ENCODE results near the gene PSMD1.

PSMD1 gene

DNA sequence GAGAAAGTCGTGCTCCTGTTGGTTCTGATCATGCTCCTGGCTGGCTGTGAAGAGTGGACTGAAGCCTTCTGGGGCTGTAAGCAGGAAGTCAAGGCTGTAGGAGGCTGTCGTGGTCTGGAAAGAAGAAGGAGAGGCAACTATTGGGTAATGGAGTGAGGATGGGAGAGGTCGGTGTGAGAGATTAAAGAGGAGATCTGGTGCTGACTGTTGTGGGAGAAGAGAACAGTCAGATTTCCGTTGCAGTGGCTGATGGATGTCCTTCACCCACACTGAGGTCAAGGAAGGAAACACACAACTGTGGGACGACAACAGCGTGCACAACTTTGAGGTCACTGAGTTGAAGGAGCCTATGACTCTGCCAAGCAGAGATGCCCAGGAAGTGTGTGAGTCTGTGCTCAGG is 2.8 kb upstream of the PSMD1 start:
- TF ChIP-seq, protein P1, sequence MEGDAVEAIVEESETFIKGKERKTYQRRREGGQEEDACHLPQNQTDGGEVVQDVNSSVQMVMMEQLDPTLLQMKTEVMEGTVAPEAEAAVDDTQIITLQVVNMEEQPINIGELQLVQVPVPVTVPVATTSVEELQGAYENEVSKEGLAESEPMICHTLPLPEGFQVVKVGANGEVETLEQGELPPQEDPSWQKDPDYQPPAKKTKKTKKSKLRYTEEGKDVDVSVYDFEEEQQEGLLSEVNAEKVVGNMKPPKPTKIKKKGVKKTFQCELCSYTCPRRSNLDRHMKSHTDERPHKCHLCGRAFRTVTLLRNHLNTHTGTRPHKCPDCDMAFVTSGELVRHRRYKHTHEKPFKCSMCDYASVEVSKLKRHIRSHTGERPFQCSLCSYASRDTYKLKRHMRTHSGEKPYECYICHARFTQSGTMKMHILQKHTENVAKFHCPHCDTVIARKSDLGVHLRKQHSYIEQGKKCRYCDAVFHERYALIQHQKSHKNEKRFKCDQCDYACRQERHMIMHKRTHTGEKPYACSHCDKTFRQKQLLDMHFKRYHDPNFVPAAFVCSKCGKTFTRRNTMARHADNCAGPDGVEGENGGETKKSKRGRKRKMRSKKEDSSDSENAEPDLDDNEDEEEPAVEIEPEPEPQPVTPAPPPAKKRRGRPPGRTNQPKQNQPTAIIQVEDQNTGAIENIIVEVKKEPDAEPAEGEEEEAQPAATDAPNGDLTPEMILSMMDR (IDR thresholded peaks at IDR 0.05; ENCODE audit: control insufficient read depth, insufficient read depth, low read depth, low read length, missing control alignments), result no peak
- no peak overlapping the region for H3K4me3 ChIP-seq (ENCODE audit: control insufficient read depth, low read depth, low read length)
- no peak for DNase-seq (ENCODE audit: low read depth)

DNA sequence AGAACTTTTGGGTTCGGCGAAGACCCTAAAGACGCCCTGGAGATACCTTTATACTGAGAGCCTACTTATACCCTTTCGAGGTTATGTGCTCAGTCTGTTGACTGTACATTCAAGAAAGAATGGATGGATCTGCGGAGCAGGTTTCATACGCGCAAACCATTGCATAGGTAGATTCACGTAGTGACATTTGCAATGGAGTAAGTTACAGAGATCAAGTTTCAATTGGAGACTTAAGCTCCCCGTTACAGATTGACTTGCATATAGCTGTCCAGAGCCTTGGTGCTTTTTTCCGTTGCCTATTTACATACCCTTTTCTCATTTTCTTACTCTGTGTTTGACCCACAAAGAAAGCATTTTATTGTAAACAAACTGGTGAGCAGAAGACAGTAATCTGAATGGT is 923 bp downstream of the PSMD1 start:
- TF ChIP-seq, protein P1 (IDR thresholded peaks at IDR 0.05; ENCODE audit: control insufficient read depth, insufficient read depth, low read depth, low read length, missing control alignments), result no peak
- H3K4me3 ChIP-seq (ENCODE audit: control insufficient read depth, low read depth, low read length), result peak overlapping the region; percentile 96
- no peak for DNase-seq (ENCODE audit: low read depth)

DNA sequence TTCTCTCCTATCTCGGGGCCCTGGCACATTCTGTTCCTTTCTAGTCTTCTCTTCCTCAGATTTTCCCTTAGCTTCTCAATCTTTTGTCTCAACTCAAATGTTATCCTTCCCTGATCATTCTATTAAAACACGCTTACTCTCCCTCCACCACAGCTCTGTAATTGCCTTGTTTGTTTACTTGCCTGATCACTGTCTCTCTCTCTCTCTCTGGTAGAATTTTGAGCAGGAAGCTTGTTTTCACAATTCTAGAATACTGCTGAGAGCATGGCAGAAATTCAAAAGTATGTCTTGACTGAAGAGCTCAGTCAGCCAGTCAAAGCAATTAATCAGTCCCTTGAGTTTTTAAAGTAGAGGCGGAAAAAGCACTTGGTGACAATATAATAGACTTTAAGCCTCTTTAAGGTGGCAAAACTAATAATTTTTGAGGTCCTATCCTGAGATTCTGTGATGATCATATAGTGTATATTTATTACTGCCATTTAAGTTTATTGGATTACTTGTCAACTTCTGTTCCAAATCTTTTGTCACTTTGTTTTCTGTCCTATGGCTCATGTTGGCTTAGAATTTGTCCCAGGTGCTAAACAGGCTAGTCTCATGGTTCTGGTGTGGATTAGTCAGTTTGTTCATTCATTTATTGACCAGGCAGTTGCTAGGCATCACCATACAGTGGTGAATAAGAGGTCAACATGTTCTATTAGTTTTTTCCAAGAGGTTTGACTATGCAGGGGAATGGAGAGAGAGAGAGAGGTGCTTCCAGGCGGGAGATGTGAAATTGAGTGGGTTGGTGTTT is 2.3 kb downstream of the PSMD1 start:
- no peak overlapping the region for H3K4me3 ChIP-seq (ENCODE audit: control insufficient read depth, low read depth, low read length)
- no peak for DNase-seq (ENCODE audit: low read depth)
- TF ChIP-seq, protein P1 (IDR thresholded peaks at IDR 0.05; ENCODE audit: control insufficient read depth, insufficient read depth, low read depth, low read length, missing control alignments), result no peak

DNA sequence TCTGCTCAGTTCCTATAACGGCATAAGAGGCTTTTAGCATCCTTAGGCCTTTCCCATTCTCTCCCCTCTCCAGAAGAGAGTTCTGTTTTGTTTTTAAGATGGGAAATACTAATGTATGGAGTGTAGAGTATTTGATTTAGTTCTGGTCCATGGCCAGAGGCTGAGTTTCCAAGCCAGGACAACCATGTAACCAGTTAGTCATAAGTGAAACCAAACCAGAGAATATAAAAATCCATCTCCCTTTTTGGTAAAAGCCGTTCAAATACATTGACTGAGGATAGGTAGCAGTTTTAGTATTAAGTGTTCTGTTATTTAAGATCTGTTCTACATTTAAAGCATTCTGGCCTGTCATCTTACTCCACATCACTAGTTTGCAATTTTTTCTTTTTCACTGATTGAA is 3.1 kb downstream of the PSMD1 start:
- TF ChIP-seq, protein P1 (IDR thresholded peaks at IDR 0.05; ENCODE audit: control insufficient read depth, insufficient read depth, low read depth, low read length, missing control alignments), result no peak
- H3K4me3 ChIP-seq (ENCODE audit: control insufficient read depth, low read depth, low read length), result no peak overlapping the region
- DNase-seq (ENCODE audit: low read depth), result no peak

DNA sequence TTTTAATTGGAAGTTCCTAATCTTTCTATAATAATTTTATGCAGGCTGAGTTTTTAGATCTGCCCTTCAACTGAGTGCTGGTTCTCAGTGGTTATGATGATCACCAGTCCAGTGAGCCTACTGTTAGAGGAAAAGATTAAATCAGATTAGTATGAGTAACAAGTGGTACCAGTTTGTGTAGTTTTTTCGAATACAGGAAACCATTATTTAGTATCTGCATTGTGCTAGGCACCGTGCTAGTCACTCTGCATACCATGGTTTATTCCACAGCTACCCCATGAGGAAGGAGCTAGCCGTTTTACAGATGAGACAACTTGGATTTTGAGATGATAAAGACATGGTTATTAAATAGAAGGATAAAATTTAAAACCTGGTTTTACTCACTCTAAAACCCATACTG is 6.1 kb downstream of the PSMD1 start:
- H3K4me3 ChIP-seq (ENCODE audit: control insufficient read depth, low read depth, low read length), result no peak overlapping the region
- TF ChIP-seq, protein P1 (IDR thresholded peaks at IDR 0.05; ENCODE audit: control insufficient read depth, insufficient read depth, low read depth, low read length, missing control alignments), result no peak
- no peak for DNase-seq (ENCODE audit: low read depth)

DNA sequence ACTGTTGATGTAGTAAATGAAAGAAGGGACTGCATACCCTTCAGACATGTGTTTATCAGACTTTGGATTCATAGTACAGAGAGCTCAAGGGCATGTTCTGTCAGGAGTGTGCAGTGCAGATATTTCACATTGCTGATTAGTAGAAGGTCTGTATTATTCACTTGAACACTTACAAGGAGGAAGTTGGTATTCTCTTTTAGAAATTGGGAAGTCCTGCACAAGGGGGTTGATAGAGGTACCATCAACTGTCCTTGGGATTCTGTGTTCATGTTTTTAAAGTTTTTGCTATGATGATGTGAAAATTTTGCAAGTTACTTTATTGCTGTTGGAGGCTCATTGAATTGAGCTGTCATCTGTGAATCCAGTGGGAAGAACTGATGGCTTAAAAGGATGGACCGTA is 6.7 kb downstream of the PSMD1 start:
- TF ChIP-seq, protein P1 (IDR thresholded peaks at IDR 0.05; ENCODE audit: control insufficient read depth, insufficient read depth, low read depth, low read length, missing control alignments), result no peak
- H3K4me3 ChIP-seq (ENCODE audit: control insufficient read depth, low read depth, low read length), result no peak overlapping the region
- no peak for DNase-seq (ENCODE audit: low read depth)

All from AG09309 (cell line).